SK-N-SH (cell line): ENCODE measurements around the gene DEGS2. TPM values are rescaled to one million over a fixed set of nuclear protein-coding genes. Genes with fewer than 3 reads are reported as not detected.

Experiments
- CTCF ChIA-PET: fragments of 300-600, 350-600 bp; formaldehyde crosslinking; extraction: SDS; loops from one replicate; lab custom pipeline; 2021; lab: Yijun Ruan, JAX
- POLR2A ChIA-PET: fragments of 350-600 bp; sonication (Branson Sonifier 250); formaldehyde crosslinking; extraction: SDS; loops from one replicate; lab custom pipeline; 2020; ENCODE audit warnings: antibody characterized with exemption, inconsistent platforms; lab: Yijun Ruan, JAX
- DNase-seq: peaks from one replicate; pipeline ENCODE4 v3.0.0; 2012
- H2AFZ ChIP-seq: fragments of 200-600 bp; sonication (generic); 2 replicates; pipeline ENCODE4 v1.8.1; 2016; ENCODE audit warnings: antibody characterized with exemption, mild to moderate bottlenecking, low read depth
- H3F3A ChIP-seq: fragments of 200-600 bp; sonication (generic); replicated peaks from 2 replicates; pipeline ENCODE3; 2016; ENCODE audit warnings: antibody characterized with exemption, mild to moderate bottlenecking; ENCODE audit not compliant: insufficient read depth
- H3K27ac ChIP-seq, 2 experiments: fragments of 200-500 bp in 1 of 2; fragments of 200-600 bp in 1 of 2; sonication (Bioruptor generic) in 1 of 2; sonication (generic), shearing (Covaris generic) in 1 of 2; 2 replicates each; pipeline versions ENCODE4 v1.5.1 to v1.6.1; 2014 to 2016; ENCODE audit warnings: low read depth in 2 of 2, inconsistent platforms in 1 of 2, low read length in 1 of 2, mild to moderate bottlenecking in 1 of 2, mixed read lengths in 1 of 2
- H3K27me3 ChIP-seq: fragments of 200-600 bp; sonication (generic), shearing (Covaris generic); 2 replicates; pipeline ENCODE4 v1.6.1; 2016; ENCODE audit warnings: mixed run types; ENCODE audit not compliant: insufficient read depth
- H3K36me3 ChIP-seq, 2 experiments: fragments of 200-500 bp in 1 of 2; fragments of 200-600 bp in 1 of 2; sonication (Bioruptor generic) in 1 of 2; sonication (generic) in 1 of 2; replicated peaks in 1 of 2; 2 replicates each; pipeline versions ENCODE3 to v1.5.1; 2014 to 2016; ENCODE audit warnings: low read length in 1 of 2, mild to moderate bottlenecking in 1 of 2; ENCODE audit not compliant: insufficient read depth in 2 of 2, control insufficient read depth in 1 of 2
- H3K4me1 ChIP-seq, 2 experiments: fragments of 200-500 bp in 1 of 2; fragments of 200-600 bp in 1 of 2; sonication (Bioruptor generic) in 1 of 2; sonication (generic), shearing (Covaris generic) in 1 of 2; 2 replicates each; pipeline versions ENCODE4 v1.5.1 to v1.6.1; 2014 to 2016; ENCODE audit warnings: low read depth in 1 of 2, low read length in 1 of 2, mixed run types in 1 of 2; ENCODE audit not compliant: insufficient read depth in 2 of 2, control insufficient read depth in 1 of 2
- H3K4me2 ChIP-seq: fragments of 200-600 bp; sonication (generic), shearing (Covaris generic); 2 replicates; pipeline ENCODE4 v1.6.1; 2017; ENCODE audit warnings: mixed run types
- H3K4me3 ChIP-seq, 2 experiments: fragments of 200-500 bp in 1 of 2; fragments of 200-600 bp in 1 of 2; sonication (Bioruptor generic) in 1 of 2; sonication (generic), shearing (Covaris generic) in 1 of 2; 2 replicates each; pipeline versions ENCODE4 v1.5.1 to v1.8.1; 2014 to 2016; ENCODE audit warnings: low read depth in 2 of 2, inconsistent platforms in 1 of 2, low read length in 1 of 2, mild to moderate bottlenecking in 1 of 2, mixed read lengths in 1 of 2, moderate library complexity in 1 of 2
- H3K79me2 ChIP-seq: fragments of 200-600 bp; sonication (generic); 2 replicates; pipeline ENCODE4 v1.8.1; 2017; ENCODE audit warnings: mild to moderate bottlenecking; ENCODE audit not compliant: insufficient read depth
- H3K9ac ChIP-seq: fragments of 200-600 bp; sonication (generic); 2 replicates; pipeline ENCODE4 v1.6.1; 2017; ENCODE audit warnings: mixed run types
- H3K9me2 ChIP-seq: fragments of 200-600 bp; sonication (generic); 2 replicates; pipeline ENCODE4 v1.6.1; 2017; ENCODE audit warnings: mixed run types
- H3K9me3 ChIP-seq: fragments of 200-600 bp; sonication (generic); 2 replicates; pipeline ENCODE4 v1.6.1; 2017; ENCODE audit warnings: mixed run types, mild to moderate bottlenecking, moderate library complexity
- H4K20me1 ChIP-seq: fragments of 200-600 bp; sonication (generic); 2 replicates; pipeline ENCODE4 v1.6.1; 2017; ENCODE audit warnings: mild to moderate bottlenecking, mixed run types; ENCODE audit not compliant: insufficient read depth
- EZH2phosphoT487 ChIP-seq: fragments of 200-600 bp; sonication (generic); IDR thresholded peaks from 2 replicates; pipeline ENCODE4 v1.6.1; 2017; ENCODE audit warnings: low read depth, mixed run types, mild to moderate bottlenecking, antibody characterized with exemption, moderate library complexity, borderline replicate concordance
- GABPA ChIP-seq: IDR thresholded peaks from 2 replicates; pipeline ENCODE4 v1.4.0; 2012; ENCODE audit warnings: low read depth, mild to moderate bottlenecking
- MEF2A ChIP-seq: IDR thresholded peaks from 2 replicates; pipeline ENCODE4 v1.4.0; 2012; ENCODE audit warnings: low read depth, borderline replicate concordance
- MXI1 ChIP-seq: IDR thresholded peaks from 2 replicates; pipeline ENCODE4 v1.6.1; 2012; ENCODE audit warnings: mild to moderate bottlenecking, low read depth, low read length, improper control_type of control experiment
- NFIC ChIP-seq: IDR thresholded peaks from 2 replicates; pipeline ENCODE4 v1.4.0; 2012; ENCODE audit warnings: borderline replicate concordance
- RXRA ChIP-seq: IDR thresholded peaks from 2 replicates; pipeline ENCODE4 v1.4.0; 2012; ENCODE audit warnings: low read depth, mild to moderate bottlenecking, borderline replicate concordance
- TEAD4 ChIP-seq: IDR thresholded peaks from 2 replicates; pipeline ENCODE4 v1.4.0; 2012; ENCODE audit warnings: mild to moderate bottlenecking, borderline replicate concordance; ENCODE audit not compliant: insufficient read depth
- WGBS: methylation state at CpG from one replicate; pipeline ENCODE4 v1.1.6; 2017; ENCODE audit warnings: low lambda C conversion rate; 5-methylcytosine and 5-hydroxymethylcytosine counted together
- polyA plus RNA-seq, 3 experiments: library from polyadenylated mRNA; depleted of rRNA; stranded (reverse); fragments of >200 nt; gene quantifications; 2 replicates each; pipeline ENCODE4 v1.2.3, GENCODE V29; 2012

The DEGS2 gene
- polyA plus RNA-seq, 1 of the 3 experiments (the other 2 are of a cell fraction), result 0.02 TPM

GRCh38 chr14:100176811-100177327 lies 17.4 kb upstream of the DEGS2 start:
- H3K4me1 ChIP-seq, result no peaks in the 10 kb centered on the region; a peak in 1 of 4 replicates
- WGBS, result 87% methylated on average over 14 of the region's 14 CpGs
- H3K27ac ChIP-seq, result no peak overlapping the region
- H4K20me1 ChIP-seq, result no peaks in the 10 kb centered on the region
- H3K9me2 ChIP-seq, result no peaks in the 10 kb centered on the region
- CTCF ChIA-PET, result no interaction called here
- H3K9me3 ChIP-seq, result no peaks in the 10 kb centered on the region
- no peak overlapping the region for H3K9ac ChIP-seq
- H3K79me2 ChIP-seq, result no peaks in the 10 kb centered on the region
- H2AFZ ChIP-seq, result no peak overlapping the region
- no peaks in the 10 kb centered on the region for H3K36me3 ChIP-seq
- no peak overlapping the region for H3K4me3 ChIP-seq
- H3F3A ChIP-seq, result no peaks in the 10 kb centered on the region
- POLR2A ChIA-PET, result no interaction called here
- no peak for TF ChIP-seq MXI1
- TF ChIP-seq MEF2A, result no peak
- no peak for TF ChIP-seq NFIC
- H3K4me2 ChIP-seq, result no peak overlapping the region
- H3K27me3 ChIP-seq, result 0 out of 2 replicates have a peak, but pooled peaks cover 5% of the 10 kb centered on the region
- DNase-seq, result no peak

GRCh38 chr14:100173353-100173752 lies 13.9 kb upstream of the DEGS2 start:
- Histone ChIP-seq H3K36me3 (no peaks in the 10 kb centered on the region), H3K27me3 (0 out of 2 replicates have a peak, but pooled peaks cover 5% of the 10 kb centered on the region), H3K9me2 (no peaks in the 10 kb centered on the region), H3K9ac (no peak overlapping the region), H3K4me2 (no peak overlapping the region), H3K4me1 (no peaks in the 10 kb centered on the region; a peak in 1 of 4 replicates), H3F3A (no peaks in the 10 kb centered on the region), H3K4me3 (no peak overlapping the region), H3K79me2 (no peaks in the 10 kb centered on the region), H4K20me1 (no peaks in the 10 kb centered on the region), H3K9me3 (no peaks in the 10 kb centered on the region), H3K27ac (no peak overlapping the region), H2AFZ (no peak overlapping the region)
- WGBS, result 65% methylated on average over 7 of the region's 7 CpGs
- ChIA-PET POLR2A (no interaction called here), CTCF (interaction anchor here (0.7 to 2.0 kb wide), 4 partner anchors 20 to 154 kb away, joined by 3 to 4 read pairs (median 4); no protein-coding TSS in a partner anchor)
- no peak for DNase-seq
- TF ChIP-seq RXRA (no peak), TEAD4 (no peak)

GRCh38 chr14:100172811-100173210 lies 13.4 kb upstream of the DEGS2 start:
- ChIA-PET CTCF (interaction anchor here (1.2 to 2.0 kb wide), 3 partner anchors 20 to 153 kb away, joined by 3 to 4 read pairs (median 4); no protein-coding TSS in a partner anchor), POLR2A (no interaction called here)
- H3K27me3 ChIP-seq, result 0 out of 2 replicates have a peak, but pooled peaks cover 5% of the 10 kb centered on the region
- H3K27ac ChIP-seq, result no peak overlapping the region
- H3K4me1 ChIP-seq, result no peaks in the 10 kb centered on the region; a peak in 1 of 4 replicates
- H4K20me1 ChIP-seq, result no peaks in the 10 kb centered on the region
- no peak overlapping the region for H3K4me3 ChIP-seq
- WGBS, result 73% methylated on average over 5 of the region's 5 CpGs
- H2AFZ ChIP-seq, result no peak overlapping the region
- H3K36me3 ChIP-seq, result no peaks in the 10 kb centered on the region
- TF ChIP-seq GABPA (no peak), EZH2phosphoT487 (no peak), MEF2A (no peak)
- H3K4me2 ChIP-seq, result no peak overlapping the region
- no peaks in the 10 kb centered on the region for H3K9me3 ChIP-seq
- DNase-seq, result no peak
- H3K79me2 ChIP-seq, result no peaks in the 10 kb centered on the region
- H3K9me2 ChIP-seq, result no peaks in the 10 kb centered on the region
- no peaks in the 10 kb centered on the region for H3F3A ChIP-seq
- no peak overlapping the region for H3K9ac ChIP-seq
